ENCODE data around the gene ITPR1.

The ITPR1 gene

DNA sequence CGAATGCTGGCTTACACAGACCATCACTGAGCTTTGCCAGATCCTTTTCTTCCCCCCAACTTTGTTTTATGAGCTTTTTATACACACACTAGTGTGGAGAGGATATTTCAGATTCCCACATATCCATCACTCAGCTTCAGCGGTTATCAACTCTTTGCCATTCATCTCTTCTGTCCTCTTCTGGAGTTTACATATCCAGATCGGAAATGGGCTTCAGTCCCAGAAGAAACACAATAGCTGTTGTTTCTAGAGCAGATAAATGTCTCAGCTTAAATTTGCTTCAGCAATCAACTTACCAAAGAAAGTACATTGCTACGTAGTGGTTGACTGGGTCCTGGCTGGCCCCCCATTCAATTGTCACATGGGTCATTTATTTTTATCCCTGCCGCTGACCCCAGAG is 300.2 kb downstream of the ITPR1 start:
- H3K4me3 ChIP-seq (ENCODE audit: low read depth, low read length), result no peak overlapping the region
- H3K4me1 ChIP-seq (ENCODE audit: control insufficient read depth, insufficient read depth, low read length), result no peaks in the 10 kb centered on the region
- H3K9me3 ChIP-seq (ENCODE audit: control insufficient read depth, insufficient read depth, low read depth, low read length), result no peaks in the 10 kb centered on the region
- POLR2A ChIA-PET, result no interaction called here
- CTCF ChIA-PET, result interaction anchor here (0.6 kb wide), 1 partner anchor 264 kb away, joined by 3 read pairs; no protein-coding TSS in a partner anchor
- no peak for TF ChIP-seq ZNF174 (tag by site-specific recombination; IDR thresholded peaks at IDR 0.05)
- no peak for TF ChIP-seq ZNF791 (tag by site-specific recombination; IDR thresholded peaks at IDR 0.05)
- TF ChIP-seq SP3 (tag by site-specific recombination; IDR thresholded peaks at IDR 0.05), result no peak
- TF ChIP-seq, protein P1, sequence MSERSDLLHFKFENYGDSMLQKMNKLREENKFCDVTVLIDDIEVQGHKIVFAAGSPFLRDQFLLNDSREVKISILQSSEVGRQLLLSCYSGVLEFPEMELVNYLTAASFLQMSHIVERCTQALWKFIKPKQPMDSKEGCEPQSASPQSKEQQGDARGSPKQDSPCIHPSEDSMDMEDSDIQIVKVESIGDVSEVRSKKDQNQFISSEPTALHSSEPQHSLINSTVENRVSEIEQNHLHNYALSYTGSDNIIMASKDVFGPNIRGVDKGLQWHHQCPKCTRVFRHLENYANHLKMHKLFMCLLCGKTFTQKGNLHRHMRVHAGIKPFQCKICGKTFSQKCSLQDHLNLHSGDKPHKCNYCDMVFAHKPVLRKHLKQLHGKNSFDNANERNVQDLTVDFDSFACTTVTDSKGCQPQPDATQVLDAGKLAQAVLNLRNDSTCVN (tag by site-specific recombination; optimal IDR thresholded peaks at IDR 0.05), result no peak
- TF ChIP-seq, protein P2, sequence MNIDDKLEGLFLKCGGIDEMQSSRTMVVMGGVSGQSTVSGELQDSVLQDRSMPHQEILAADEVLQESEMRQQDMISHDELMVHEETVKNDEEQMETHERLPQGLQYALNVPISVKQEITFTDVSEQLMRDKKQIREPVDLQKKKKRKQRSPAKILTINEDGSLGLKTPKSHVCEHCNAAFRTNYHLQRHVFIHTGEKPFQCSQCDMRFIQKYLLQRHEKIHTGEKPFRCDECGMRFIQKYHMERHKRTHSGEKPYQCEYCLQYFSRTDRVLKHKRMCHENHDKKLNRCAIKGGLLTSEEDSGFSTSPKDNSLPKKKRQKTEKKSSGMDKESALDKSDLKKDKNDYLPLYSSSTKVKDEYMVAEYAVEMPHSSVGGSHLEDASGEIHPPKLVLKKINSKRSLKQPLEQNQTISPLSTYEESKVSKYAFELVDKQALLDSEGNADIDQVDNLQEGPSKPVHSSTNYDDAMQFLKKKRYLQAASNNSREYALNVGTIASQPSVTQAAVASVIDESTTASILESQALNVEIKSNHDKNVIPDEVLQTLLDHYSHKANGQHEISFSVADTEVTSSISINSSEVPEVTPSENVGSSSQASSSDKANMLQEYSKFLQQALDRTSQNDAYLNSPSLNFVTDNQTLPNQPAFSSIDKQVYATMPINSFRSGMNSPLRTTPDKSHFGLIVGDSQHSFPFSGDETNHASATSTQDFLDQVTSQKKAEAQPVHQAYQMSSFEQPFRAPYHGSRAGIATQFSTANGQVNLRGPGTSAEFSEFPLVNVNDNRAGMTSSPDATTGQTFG (tag by site-specific recombination; IDR thresholded peaks at IDR 0.05; ENCODE audit: borderline replicate concordance), result no peak
- TF ChIP-seq, protein P3, sequence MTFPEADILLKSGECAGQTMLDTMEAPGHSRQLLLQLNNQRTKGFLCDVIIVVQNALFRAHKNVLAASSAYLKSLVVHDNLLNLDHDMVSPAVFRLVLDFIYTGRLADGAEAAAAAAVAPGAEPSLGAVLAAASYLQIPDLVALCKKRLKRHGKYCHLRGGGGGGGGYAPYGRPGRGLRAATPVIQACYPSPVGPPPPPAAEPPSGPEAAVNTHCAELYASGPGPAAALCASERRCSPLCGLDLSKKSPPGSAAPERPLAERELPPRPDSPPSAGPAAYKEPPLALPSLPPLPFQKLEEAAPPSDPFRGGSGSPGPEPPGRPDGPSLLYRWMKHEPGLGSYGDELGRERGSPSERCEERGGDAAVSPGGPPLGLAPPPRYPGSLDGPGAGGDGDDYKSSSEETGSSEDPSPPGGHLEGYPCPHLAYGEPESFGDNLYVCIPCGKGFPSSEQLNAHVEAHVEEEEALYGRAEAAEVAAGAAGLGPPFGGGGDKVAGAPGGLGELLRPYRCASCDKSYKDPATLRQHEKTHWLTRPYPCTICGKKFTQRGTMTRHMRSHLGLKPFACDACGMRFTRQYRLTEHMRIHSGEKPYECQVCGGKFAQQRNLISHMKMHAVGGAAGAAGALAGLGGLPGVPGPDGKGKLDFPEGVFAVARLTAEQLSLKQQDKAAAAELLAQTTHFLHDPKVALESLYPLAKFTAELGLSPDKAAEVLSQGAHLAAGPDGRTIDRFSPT (tag by site-specific recombination; IDR thresholded peaks at IDR 0.05), result no peak
- no peak overlapping the region for H3K27ac ChIP-seq (ENCODE audit: extremely low read depth, low read depth, low read length)
- H3K36me3 ChIP-seq (ENCODE audit: control insufficient read depth in 2 of 2, insufficient read depth in 1 of 2, low read length in 2 of 2), result peaks cover 0 to 38% of the 10 kb centered on the region in 2 experiments; a peak in 1 of 3 replicates

DNA sequence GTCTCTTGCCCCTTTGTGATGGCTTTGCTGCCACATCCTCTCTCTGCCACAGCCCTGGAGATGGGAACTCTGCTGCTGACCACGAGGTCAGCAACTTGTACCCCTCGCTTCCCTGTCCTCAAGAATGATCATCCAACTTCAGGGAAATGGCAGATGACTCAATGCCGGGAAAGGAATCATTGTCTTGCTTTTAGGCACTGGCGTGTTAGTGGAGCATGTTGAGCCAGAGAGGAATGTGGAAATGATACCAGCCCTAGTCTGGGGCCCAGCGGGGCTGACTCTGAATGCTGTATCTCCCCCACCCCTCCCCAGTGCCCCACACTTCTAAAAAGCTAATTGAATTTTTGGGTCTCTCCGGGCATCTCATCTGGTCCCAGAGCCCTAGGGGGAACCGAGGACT is 301.2 kb downstream of the ITPR1 start:
- Histone ChIP-seq H3K4me3 (ENCODE audit: low read depth, low read length) (no peak overlapping the region), H3K36me3 (ENCODE audit: control insufficient read depth in 2 of 2, insufficient read depth in 1 of 2, low read length in 2 of 2) (peaks cover 0 to 30% of the 10 kb centered on the region in 2 experiments; a peak in 1 of 3 replicates), H3K9me3 (ENCODE audit: control insufficient read depth, insufficient read depth, low read depth, low read length) (no peaks in the 10 kb centered on the region), H3K27ac (ENCODE audit: extremely low read depth, low read depth, low read length) (no peak overlapping the region), H3K4me1 (ENCODE audit: control insufficient read depth, insufficient read depth, low read length) (no peaks in the 10 kb centered on the region)
- ChIA-PET CTCF (no interaction called here), POLR2A (no interaction called here)
- TF ChIP-seq GLIS2 (tag by site-specific recombination; IDR thresholded peaks at IDR 0.05) (no peak), GLIS1 (tag by site-specific recombination; IDR thresholded peaks at IDR 0.05) (no peak), ZNF146 (tag by site-specific recombination; IDR thresholded peaks at IDR 0.05) (no peak), ZSCAN23 (tag by site-specific recombination; IDR thresholded peaks at IDR 0.05) (no peak), ZNF354C (tag by site-specific recombination; IDR thresholded peaks at IDR 0.05; ENCODE audit: borderline replicate concordance, low read depth) (no peak), ZNF843 (tag by site-specific recombination; IDR thresholded peaks at IDR 0.05) (no peak)
- TF ChIP-seq, protein P4, sequence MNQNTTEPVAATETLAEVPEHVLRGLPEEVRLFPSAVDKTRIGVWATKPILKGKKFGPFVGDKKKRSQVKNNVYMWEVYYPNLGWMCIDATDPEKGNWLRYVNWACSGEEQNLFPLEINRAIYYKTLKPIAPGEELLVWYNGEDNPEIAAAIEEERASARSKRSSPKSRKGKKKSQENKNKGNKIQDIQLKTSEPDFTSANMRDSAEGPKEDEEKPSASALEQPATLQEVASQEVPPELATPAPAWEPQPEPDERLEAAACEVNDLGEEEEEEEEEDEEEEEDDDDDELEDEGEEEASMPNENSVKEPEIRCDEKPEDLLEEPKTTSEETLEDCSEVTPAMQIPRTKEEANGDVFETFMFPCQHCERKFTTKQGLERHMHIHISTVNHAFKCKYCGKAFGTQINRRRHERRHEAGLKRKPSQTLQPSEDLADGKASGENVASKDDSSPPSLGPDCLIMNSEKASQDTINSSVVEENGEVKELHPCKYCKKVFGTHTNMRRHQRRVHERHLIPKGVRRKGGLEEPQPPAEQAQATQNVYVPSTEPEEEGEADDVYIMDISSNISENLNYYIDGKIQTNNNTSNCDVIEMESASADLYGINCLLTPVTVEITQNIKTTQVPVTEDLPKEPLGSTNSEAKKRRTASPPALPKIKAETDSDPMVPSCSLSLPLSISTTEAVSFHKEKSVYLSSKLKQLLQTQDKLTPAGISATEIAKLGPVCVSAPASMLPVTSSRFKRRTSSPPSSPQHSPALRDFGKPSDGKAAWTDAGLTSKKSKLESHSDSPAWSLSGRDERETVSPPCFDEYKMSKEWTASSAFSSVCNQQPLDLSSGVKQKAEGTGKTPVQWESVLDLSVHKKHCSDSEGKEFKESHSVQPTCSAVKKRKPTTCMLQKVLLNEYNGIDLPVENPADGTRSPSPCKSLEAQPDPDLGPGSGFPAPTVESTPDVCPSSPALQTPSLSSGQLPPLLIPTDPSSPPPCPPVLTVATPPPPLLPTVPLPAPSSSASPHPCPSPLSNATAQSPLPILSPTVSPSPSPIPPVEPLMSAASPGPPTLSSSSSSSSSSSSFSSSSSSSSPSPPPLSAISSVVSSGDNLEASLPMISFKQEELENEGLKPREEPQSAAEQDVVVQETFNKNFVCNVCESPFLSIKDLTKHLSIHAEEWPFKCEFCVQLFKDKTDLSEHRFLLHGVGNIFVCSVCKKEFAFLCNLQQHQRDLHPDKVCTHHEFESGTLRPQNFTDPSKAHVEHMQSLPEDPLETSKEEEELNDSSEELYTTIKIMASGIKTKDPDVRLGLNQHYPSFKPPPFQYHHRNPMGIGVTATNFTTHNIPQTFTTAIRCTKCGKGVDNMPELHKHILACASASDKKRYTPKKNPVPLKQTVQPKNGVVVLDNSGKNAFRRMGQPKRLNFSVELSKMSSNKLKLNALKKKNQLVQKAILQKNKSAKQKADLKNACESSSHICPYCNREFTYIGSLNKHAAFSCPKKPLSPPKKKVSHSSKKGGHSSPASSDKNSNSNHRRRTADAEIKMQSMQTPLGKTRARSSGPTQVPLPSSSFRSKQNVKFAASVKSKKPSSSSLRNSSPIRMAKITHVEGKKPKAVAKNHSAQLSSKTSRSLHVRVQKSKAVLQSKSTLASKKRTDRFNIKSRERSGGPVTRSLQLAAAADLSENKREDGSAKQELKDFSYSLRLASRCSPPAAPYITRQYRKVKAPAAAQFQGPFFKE (tag by site-specific recombination; IDR thresholded peaks at IDR 0.05; ENCODE audit: borderline replicate concordance), result no peak

Measured in HEK293 (cell line).